CD1c-positive myeloid dendritic cell (primary cell): Measurements from ENCODE around the gene TRUB2.

ENCODE experiments used
- DNase-seq: peaks from one replicate; pipeline ENCODE4 v3.0.0-alpha.2; 2016; ENCODE audit errors: extremely low spot score

The TRUB2 gene

DNA sequence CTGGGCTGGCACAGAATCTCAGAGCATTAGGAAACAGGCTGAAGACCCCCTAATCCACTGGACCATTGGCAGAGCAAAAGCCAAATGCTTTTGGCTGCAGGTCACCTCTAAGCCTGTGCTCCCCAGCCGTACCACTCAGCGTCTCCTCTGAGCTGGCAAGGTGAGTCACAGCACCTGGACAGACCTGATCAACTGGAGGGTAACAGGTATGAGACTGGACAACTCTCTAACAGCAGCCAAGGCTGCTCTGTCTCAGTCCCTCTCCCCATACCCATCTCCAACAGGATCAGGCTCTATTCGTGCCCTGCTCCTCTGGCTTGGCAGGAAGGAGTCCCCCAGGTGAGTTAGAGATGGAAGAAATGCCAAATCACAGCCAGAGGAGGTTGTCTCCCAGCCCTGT is 51.1 kb downstream of the TRUB2 start:
- DNase-seq = no peak

DNA sequence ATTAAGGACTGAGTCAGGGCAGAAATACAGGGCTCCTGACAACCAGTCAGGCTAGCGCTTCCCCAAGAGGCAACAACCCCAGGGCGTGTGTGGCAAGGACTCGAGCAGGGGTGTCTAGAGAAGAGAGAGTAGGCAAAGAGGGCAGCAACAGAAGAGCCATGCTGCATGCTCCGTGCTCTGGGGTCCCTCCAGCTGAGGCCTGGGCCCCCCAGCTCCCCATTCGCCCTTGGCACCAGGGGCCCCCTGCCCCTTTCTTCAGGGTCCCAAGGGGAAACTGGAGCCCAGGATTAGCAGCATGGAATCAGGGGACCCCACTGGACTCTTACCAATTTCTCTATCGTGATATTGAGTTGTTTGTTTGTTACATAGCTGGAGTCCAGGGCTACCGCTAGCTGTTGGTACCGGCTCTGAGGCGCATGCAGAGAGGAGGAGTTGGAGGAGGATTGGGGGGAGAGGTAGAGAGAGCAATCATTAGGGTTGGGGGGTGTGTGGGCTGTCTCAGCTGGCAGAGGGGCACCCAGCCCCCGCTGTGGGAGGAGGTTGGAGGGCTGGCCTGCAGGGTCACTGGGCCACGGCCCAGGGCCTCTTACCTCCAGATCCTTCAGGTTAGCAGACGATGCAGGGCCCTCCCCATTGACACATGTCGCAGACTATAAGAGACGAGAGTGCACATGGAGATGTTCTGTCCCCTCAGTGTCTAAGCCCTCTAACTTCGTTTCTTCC is 55.2 kb downstream of the TRUB2 start:
- no peak for DNase-seq

DNA sequence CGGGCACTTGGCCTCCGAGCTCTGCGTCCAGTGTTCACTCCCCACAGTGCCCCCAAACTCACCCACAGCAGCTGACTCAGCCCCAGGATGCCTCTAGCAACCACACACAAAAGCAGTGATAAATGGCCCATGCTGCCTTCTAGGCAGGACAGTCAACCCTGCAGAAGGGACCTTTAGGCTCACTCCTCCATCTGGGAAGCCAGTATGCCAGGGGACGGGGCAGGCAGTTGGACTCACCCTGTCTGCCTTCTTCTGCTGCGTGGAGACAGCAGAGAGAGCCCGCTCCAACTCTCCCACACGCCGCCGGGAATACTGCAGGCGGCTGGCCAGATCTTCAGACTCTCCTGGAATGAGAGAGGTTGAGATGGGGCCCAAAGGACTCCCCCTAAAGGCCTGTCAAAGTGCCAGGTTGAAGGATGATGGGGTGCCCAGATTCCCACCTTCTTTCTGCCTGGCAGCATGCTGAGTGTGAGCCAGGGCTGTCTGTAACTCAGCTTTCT is 56.8 kb downstream of the TRUB2 start:
- no peak for DNase-seq

DNA sequence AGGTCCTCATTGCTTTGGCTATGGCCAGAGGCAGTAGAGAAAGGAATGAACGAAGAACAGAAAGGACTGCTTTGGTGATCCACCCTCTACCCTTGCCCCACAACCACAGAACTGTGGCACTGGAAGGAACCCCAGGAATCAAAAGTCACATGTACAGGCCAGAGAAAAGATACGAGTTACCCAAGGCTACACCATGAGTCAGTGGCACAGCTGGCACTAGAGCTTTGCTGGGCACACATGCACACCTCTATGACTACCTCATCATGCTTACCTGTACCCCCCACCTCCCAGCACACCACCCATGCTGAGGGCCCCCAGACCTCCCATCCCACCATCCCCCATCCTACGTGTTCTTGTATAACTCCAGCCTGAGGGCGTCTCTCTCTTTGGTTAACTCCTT is 59.6 kb downstream of the TRUB2 start:
- no peak for DNase-seq

GRCh38 chr9:128260340-128260739 is 61.9 kb downstream of the TRUB2 start:
- no peak for DNase-seq

- no peak for DNase-seq
These were observed 63.1 kb downstream of the TRUB2 start for GRCh38 chr9:128259156-128259555.

DNA sequence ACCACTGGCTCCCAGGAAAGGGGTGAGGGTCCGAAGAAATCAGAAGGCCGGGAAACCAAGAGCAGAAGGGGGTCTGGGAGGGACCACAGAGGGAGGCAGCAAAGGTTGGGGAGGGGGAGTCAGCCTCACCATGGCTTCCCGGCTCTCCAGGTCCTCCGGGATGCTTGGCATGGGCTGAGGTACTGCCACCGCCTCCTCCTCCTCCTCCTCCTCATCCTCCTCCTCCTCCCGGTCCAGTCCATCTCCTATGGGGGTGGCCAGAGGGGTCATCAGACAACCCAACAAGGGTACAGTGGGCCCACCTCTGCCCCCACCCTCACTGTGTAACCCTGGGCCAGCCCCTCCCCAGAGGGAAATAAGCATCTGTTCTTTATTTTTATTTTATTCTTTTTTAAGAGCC is 63.9 kb downstream of the TRUB2 start:
- no peak for DNase-seq

DNA sequence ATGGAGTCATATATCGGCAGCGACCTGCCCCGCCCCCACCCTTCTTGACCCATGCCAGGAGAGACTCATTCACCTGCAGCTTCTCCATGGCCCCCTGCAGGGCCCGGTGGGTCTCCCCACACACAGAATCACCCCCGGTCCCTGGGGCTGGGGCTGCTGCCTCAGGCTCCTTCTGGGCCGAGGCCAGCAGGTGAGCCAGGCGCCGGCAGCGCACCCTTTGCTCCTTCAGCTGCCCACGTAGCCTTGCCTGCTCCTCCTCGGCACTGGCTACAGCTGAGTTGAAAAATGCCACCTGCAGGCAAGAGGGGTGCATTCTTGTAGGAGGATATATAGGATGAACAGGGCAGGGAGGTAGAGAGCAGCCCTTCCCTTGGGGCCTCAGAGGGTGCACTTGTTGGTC is 64.3 kb downstream of the TRUB2 start:
- no peak for DNase-seq

- no peak for DNase-seq
These were observed 65.0 kb downstream of the TRUB2 start for GRCh38 chr9:128257086-128257825.
